Endodermal cell (in vitro differentiated cells): ENCODE results near the gene FNDC8. TPM values are rescaled to one million over a fixed set of nuclear protein-coding genes. Genes with fewer than 3 reads are reported as not detected.

Source experiments
- DNase-seq: peaks from one replicate; pipeline ENCODE4 v3.0.0-alpha.2; 2017
- H3K27ac ChIP-seq: 2 replicates; pipeline ENCODE4 v1.5.1; 2013; ENCODE audit warnings: mild to moderate bottlenecking, low read depth, low read length, moderate library complexity
- H3K27me3 ChIP-seq: 2 replicates; pipeline ENCODE4 v1.6.1; 2013; ENCODE audit warnings: mild to moderate bottlenecking, low read length, moderate library complexity; ENCODE audit not compliant: insufficient read depth, control insufficient read depth, poor library complexity, severe bottlenecking
- H3K36me3 ChIP-seq: 2 replicates; pipeline ENCODE4 v1.7.0; 2013; ENCODE audit warnings: mild to moderate bottlenecking, low read length, moderate library complexity; ENCODE audit not compliant: control insufficient read depth, insufficient read depth
- H3K4me1 ChIP-seq: one replicate; pipeline ENCODE4 v1.7.0; 2013; ENCODE audit warnings: low read length; ENCODE audit not compliant: control insufficient read depth, insufficient read depth
- H3K4me3 ChIP-seq: 2 replicates; pipeline ENCODE4 v1.5.1; 2013; ENCODE audit warnings: mild to moderate bottlenecking, low read length, moderate library complexity
- H3K9ac ChIP-seq: 2 replicates; pipeline ENCODE4 v1.6.1; 2013; ENCODE audit warnings: mild to moderate bottlenecking, low read length, moderate library complexity; ENCODE audit not compliant: poor library complexity, severe bottlenecking; ENCODE audit errors: extremely low read depth
- H3K9me3 ChIP-seq: 2 replicates; pipeline ENCODE4 v1.6.1; 2013; ENCODE audit warnings: mild to moderate bottlenecking, low read length, moderate library complexity; ENCODE audit not compliant: control insufficient read depth
- H3K27ac Mint-ChIP-seq: 2 replicates; pipeline ENCODE4 v1.8.0; 2020; ENCODE audit warnings: mixed read lengths
- H3K27me3 Mint-ChIP-seq: 2 replicates; pipeline ENCODE4 v1.8.0; 2021; ENCODE audit warnings: mild to moderate bottlenecking, mixed read lengths; ENCODE audit not compliant: insufficient read depth
- H3K36me3 Mint-ChIP-seq: 2 replicates; pipeline ENCODE4 v1.8.0; 2020; ENCODE audit warnings: low read depth, mixed read lengths
- H3K4me1 Mint-ChIP-seq: 2 replicates; pipeline ENCODE4 v1.8.0; 2020; ENCODE audit warnings: mixed read lengths
- H3K4me3 Mint-ChIP-seq: 2 replicates; pipeline ENCODE4 v1.8.0; 2020; ENCODE audit warnings: mild to moderate bottlenecking, moderate library complexity, mixed read lengths
- H3K9me3 Mint-ChIP-seq: 2 replicates; pipeline ENCODE4 v1.8.0; 2020; ENCODE audit warnings: mild to moderate bottlenecking, mixed read lengths
- WGBS, 2 experiments: methylation state at CpG; one replicate each; pipeline versions ENCODE4 v1.1.5 to v1.1.7; 2013; ENCODE audit warnings: missing lambda C conversion rate in 2 of 2, mixed read lengths in 1 of 2; ENCODE audit not compliant: insufficient coverage in 1 of 2, insufficient read length in 1 of 2; 5-methylcytosine and 5-hydroxymethylcytosine counted together
- total RNA-seq, 2 donors: library from RNA; stranded (reverse); fragmentation: NEBNext Ultra II Directional in 1 of 2; extraction: Animal tissue kit (Norgen Biotek cat#: 25700) in 1 of 2; gene quantifications; 2 replicates in 1 of 2; 3 replicates in 1 of 2; pipeline ENCODE4 v1.2.1, GENCODE V29; 2021
- TF ChIP-seq, protein P1 (sequence below): fragments of 200-600 bp; sonication (generic); conservative IDR thresholded peaks from 2 replicates; pipeline ENCODE4 v1.5.0; 2021; ENCODE audit warnings: antibody characterized with exemption, mild to moderate bottlenecking

FNDC8 gene
- total RNA-seq, 2 donors from 2014 or later, result not detected

DNA sequence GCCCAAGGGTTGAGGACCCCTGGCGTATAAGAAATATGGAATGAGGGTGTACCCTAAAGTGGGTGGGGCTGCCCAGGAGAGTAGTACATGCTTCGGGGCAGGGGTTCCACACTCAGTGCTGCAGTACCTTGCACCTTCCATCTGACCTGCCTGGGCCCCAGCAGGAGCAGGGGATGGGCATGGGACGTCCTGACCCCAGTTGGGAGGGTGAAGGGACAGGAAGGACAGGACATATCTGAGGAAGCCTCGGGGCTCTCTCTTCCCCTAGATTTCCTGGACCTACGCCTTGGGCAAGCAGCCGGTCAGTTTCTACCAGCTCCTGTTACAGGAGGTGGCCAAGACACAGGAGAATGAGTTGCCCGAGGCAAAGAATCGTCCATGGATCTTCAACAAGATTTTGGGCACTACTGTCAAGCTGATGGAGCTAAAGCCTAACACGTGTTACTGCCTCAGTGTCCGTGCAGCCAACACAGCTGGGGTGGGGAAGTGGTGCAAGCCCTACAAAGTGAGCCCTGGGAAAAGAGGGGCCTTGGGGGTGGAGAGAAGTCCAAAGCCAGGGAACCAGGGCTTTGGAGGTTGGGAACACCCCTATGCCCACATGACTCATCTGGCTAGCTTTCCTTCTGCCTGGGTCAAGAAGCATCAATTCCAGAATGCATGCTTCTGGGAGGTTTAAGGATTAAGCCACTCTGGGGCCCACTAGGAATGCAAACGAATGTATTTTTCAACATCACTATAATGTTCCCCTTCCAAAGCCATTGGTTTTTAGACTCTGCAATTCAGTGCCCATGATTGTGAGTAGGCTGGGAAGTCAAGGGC lies 7.9 kb downstream of the FNDC8 start:
- H3K4me1 Mint-ChIP-seq, result no peaks in the 10 kb centered on the region
- peaks cover 36% of the 10 kb centered on the region for H3K36me3 ChIP-seq
- TF ChIP-seq, protein P1, sequence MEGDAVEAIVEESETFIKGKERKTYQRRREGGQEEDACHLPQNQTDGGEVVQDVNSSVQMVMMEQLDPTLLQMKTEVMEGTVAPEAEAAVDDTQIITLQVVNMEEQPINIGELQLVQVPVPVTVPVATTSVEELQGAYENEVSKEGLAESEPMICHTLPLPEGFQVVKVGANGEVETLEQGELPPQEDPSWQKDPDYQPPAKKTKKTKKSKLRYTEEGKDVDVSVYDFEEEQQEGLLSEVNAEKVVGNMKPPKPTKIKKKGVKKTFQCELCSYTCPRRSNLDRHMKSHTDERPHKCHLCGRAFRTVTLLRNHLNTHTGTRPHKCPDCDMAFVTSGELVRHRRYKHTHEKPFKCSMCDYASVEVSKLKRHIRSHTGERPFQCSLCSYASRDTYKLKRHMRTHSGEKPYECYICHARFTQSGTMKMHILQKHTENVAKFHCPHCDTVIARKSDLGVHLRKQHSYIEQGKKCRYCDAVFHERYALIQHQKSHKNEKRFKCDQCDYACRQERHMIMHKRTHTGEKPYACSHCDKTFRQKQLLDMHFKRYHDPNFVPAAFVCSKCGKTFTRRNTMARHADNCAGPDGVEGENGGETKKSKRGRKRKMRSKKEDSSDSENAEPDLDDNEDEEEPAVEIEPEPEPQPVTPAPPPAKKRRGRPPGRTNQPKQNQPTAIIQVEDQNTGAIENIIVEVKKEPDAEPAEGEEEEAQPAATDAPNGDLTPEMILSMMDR, result no peak
- no peak overlapping the region for H3K27ac ChIP-seq
- H3K9me3 ChIP-seq, result no peaks in the 10 kb centered on the region
- no peaks in the 10 kb centered on the region for H3K4me1 ChIP-seq
- H3K4me3 Mint-ChIP-seq, result no peak overlapping the region
- H3K27ac Mint-ChIP-seq, result no peak overlapping the region
- 86 to 92% methylated on average over 10 to 11 of the region's 11 CpGs for WGBS, 2 experiments
- H3K27me3 ChIP-seq, result no peaks in the 10 kb centered on the region
- H3K36me3 Mint-ChIP-seq, result peaks cover 23% of the 10 kb centered on the region
- DNase-seq, result no peak
- H3K9ac ChIP-seq, result no peak overlapping the region
- peaks cover 2% of the 10 kb centered on the region for H3K27me3 Mint-ChIP-seq
- no peak overlapping the region for H3K4me3 ChIP-seq
- no peaks in the 10 kb centered on the region for H3K9me3 Mint-ChIP-seq

- Mint-ChIP-seq H3K9me3 (no peaks in the 10 kb centered on the region), H3K27me3 (peaks cover 2% of the 10 kb centered on the region), H3K4me1 (no peaks in the 10 kb centered on the region), H3K27ac (no peak overlapping the region), H3K36me3 (peaks cover 28% of the 10 kb centered on the region), H3K4me3 (no peak overlapping the region)
- Histone ChIP-seq H3K36me3 (peaks cover 42% of the 10 kb centered on the region), H3K9ac (no peak overlapping the region), H3K27me3 (no peaks in the 10 kb centered on the region), H3K4me3 (no peak overlapping the region), H3K27ac (no peak overlapping the region), H3K4me1 (no peaks in the 10 kb centered on the region), H3K9me3 (no peaks in the 10 kb centered on the region)
- TF ChIP-seq, protein P1, result no peak
- 91 to 93% methylated on average over 2 to 5 of the region's 5 CpGs for WGBS, 2 experiments
- no peak for DNase-seq
Measured at GRCh38 chr17:35129973-35130351, 8.5 kb downstream of the FNDC8 start.

DNA sequence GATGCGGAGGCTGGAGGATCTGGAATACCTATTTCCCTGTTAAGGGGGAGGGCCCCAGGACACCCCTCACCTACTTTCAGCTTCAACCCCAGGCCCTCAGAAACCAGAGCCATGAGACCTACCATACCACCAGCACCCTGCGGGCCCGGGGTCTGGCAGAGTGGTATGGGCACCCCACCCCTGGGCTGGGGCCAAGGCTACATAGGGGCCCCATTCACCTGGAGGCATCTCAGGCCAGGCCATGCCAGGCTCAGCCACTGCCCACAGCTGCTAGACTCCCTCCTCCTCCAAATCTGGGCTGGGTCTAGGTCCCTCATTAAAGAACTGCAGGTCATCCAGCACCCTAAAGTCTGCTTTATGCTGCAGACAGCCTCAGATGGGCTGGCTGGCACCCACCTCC lies 9.0 kb downstream of the FNDC8 start:
- Mint-ChIP-seq H3K4me3 (no peak overlapping the region), H3K27me3 (peaks cover 2% of the 10 kb centered on the region), H3K36me3 (peaks cover 33% of the 10 kb centered on the region), H3K4me1 (no peaks in the 10 kb centered on the region), H3K9me3 (no peaks in the 10 kb centered on the region), H3K27ac (no peak overlapping the region)
- Histone ChIP-seq H3K27me3 (no peaks in the 10 kb centered on the region), H3K27ac (no peak overlapping the region), H3K4me3 (no peak overlapping the region), H3K4me1 (no peaks in the 10 kb centered on the region), H3K9ac (no peak overlapping the region), H3K9me3 (no peaks in the 10 kb centered on the region), H3K36me3 (peaks cover 47% of the 10 kb centered on the region)
- DNase-seq, result no peak
- 100% methylated on average over 3 of the region's 3 CpGs; no CpG with 5 or more reads in 1 of the 2 experiments for WGBS, 2 experiments
- TF ChIP-seq, protein P1, result no peak
